Measurements from ENCODE around the gene MIPOL1. TPM values are rescaled to one million over a fixed set of nuclear protein-coding genes. Genes with fewer than 3 reads are reported as not detected.

The MIPOL1 gene
- total and polyA plus RNA-seq, 2 of the 13 experiments (the other 11 are each of a cell fraction or from before 2014, with no cell fraction given), result 8.6 to 34.2 TPM

GRCh38 chr14:37594971-37595808 lies 397.5 kb downstream of the MIPOL1 start, which contains the start of the genes FOXA1 and TTC6 (continued):
- TF ChIP-seq ZBTB39 (CRISPR knock-in tag; IDR thresholded peaks at IDR 0.05) (peak; percentile 75; the same call in 1 of the 2 replicates), ZFYVE20 (CRISPR knock-in tag; IDR thresholded peaks at IDR 0.05; ENCODE audit: borderline replicate concordance, low read depth) (no peak; the same call in 1 of the 2 replicates), ZNF276 (CRISPR knock-in tag; IDR thresholded peaks at IDR 0.05; ENCODE audit: low read depth) (no peak), ATF5 (CRISPR knock-in tag; IDR thresholded peaks at IDR 0.05; ENCODE audit: low read depth) (peak; percentile 0; the same call in 1 of the 2 replicates), MEIS2 (CRISPR knock-in tag; IDR thresholded peaks at IDR 0.05) (peak; percentile 5), NFKB2 (CRISPR knock-in tag; IDR thresholded peaks at IDR 0.05; ENCODE audit: borderline replicate concordance) (peak; percentile 38), ZNF530 (CRISPR knock-in tag; IDR thresholded peaks at IDR 0.05; ENCODE audit: low read depth) (no peak), MIER2 (CRISPR knock-in tag; IDR thresholded peaks at IDR 0.05) (no peak), ZFP36 (IDR thresholded peaks at IDR 0.05; ENCODE audit: borderline replicate concordance, low read depth, low read length, partially characterized antibody) (no peak), BRD4 (CRISPR knock-in tag; IDR thresholded peaks at IDR 0.05) (peak; percentile 69), TMF1 (CRISPR knock-in tag; IDR thresholded peaks at IDR 0.05; ENCODE audit: low read depth) (0 out of 2 replicates have a peak, but pooled peaks have one; percentile 36), ZNF788 (CRISPR knock-in tag; IDR thresholded peaks at IDR 0.05; ENCODE audit: borderline replicate concordance) (no peak), ZNF382 (CRISPR knock-in tag; IDR thresholded peaks at IDR 0.05; ENCODE audit: borderline replicate concordance) (no peak), MIXL1 (CRISPR knock-in tag; IDR thresholded peaks at IDR 0.05) (0 out of 2 replicates have a peak, but pooled peaks have one; percentile 55), RAD51 (IDR thresholded peaks at IDR 0.05; ENCODE audit: borderline replicate concordance) (no peak), NAIF1 (CRISPR knock-in tag; IDR thresholded peaks at IDR 0.05; ENCODE audit: borderline replicate concordance) (no peak), RERE (CRISPR knock-in tag; IDR thresholded peaks at IDR 0.05; ENCODE audit: low read depth) (no peak), ZNF740 (CRISPR knock-in tag; IDR thresholded peaks at IDR 0.05) (no peak; the same call in 1 of the 2 replicates)
